ENCODE measurements around the gene MAPK8.

DNA sequence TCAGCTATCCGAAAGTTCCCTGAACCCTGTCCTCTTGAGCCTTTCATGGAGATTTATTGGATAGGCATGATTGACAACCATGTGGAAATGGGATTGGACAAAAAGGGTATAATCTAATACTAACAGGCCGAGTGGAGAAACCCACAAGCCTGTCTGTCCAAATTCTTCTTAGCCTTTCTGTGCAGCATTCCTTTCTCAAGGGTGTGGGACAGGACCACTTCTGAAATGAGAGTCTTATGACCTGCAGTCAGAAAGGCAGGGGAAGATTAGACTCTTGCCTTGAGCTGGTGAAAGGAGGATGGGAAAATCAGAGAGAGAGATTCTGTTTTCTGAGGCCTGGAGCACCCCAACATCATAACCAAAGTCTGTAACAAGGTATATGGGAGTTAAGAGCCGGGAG lies 85.5 kb downstream of the MAPK8 start:
- TF ChIP-seq YY1 (IDR thresholded peaks at IDR 0.05; ENCODE audit: low read depth) (no peak), CEBPB (IDR thresholded peaks at IDR 0.05) (no peak), EGR1 (IDR thresholded peaks at IDR 0.05) (no peak), NFIC (IDR thresholded peaks at IDR 0.05) (no peak), REST (IDR thresholded peaks at IDR 0.05; ENCODE audit: low read depth) (no peak), RAD21 (IDR thresholded peaks at IDR 0.05; ENCODE audit: low read depth) (no peak), TEAD4 (IDR thresholded peaks at IDR 0.05) (no peak), TCF12 (IDR thresholded peaks at IDR 0.05; ENCODE audit: low read depth) (no peak), TAF1 (IDR thresholded peaks at IDR 0.05; ENCODE audit: low read depth) (no peak), ZBTB7A (IDR thresholded peaks at IDR 0.05; ENCODE audit: low read depth) (no peak), MAX (IDR thresholded peaks at IDR 0.05) (no peak)

All from Ishikawa (cell line).